ENCODE results near the gene RPS6KA5. TPM values are rescaled to one million over a fixed set of nuclear protein-coding genes. Genes with fewer than 3 reads are reported as not detected.

The RPS6KA5 gene
- total RNA-seq, 1 experiment from 2014 or later: 3.8 TPM

DNA sequence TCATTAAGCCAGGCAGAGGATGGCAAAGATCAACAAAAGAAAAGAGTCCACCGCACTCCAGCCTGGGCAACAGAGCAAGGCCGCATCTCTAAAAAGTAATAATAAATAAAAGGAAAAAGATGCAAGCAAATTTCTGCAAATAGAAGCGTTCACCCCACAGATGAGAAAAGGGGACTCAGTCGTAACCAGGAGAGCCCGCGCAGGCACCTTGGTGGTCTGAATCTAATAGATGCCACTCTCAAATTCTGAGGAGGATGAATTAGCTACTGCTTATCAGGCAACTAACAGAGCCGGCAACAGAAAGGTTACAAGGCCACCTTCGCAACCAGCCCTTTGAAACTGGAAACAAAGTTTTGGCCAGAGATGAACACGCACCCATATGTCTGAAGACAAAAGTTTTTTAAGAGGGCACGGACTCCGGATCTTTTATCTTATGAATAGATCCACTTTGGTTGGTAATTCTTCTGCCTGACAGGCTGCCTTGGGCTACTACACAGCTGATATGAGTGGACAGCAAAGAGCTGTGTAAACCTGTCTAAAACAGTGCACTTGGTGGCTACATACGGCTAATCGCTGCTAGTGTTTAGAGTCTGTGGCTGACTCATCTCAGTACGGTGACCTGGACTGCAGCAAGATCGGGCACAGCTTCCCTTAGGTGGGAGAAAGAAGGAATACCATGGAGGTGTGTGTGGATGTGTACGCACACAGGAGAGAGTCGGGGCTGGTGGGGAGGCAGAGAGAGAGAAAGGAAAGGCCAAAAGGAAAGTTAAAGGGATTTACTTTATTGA lies 211.3 kb downstream of the RPS6KA5 start:
- Histone ChIP-seq H3K4me2 (ENCODE audit: insufficient read depth, insufficient read length, low read length) (no peak overlapping the region), H2BK20ac (ENCODE audit: low read depth, low read length, poor library complexity, severe bottlenecking) (no peak overlapping the region), H3K27ac (ENCODE audit: insufficient read length, low read depth, low read length) (no peak overlapping the region), H2BK120ac (ENCODE audit: low read depth, low read length, poor library complexity, severe bottlenecking) (no peak overlapping the region), H4K91ac (ENCODE audit: insufficient read length, low read depth, low read length) (no peak overlapping the region), H3K4ac (ENCODE audit: low read depth, low read length) (no peak overlapping the region), H3K9ac (ENCODE audit: extremely low read depth, insufficient read length, low read length) (no peak overlapping the region), H2BK5ac (ENCODE audit: insufficient read length, low read length) (no peak overlapping the region), H3T11ph (ENCODE audit: low read length) (no peak overlapping the region), H3K14ac (ENCODE audit: insufficient read depth, low read length) (no peak overlapping the region), H3K27me3 (ENCODE audit: insufficient read depth, low read length) (no peaks in the 10 kb centered on the region; the same call in 1 of the 2 replicates), H3K4me1 (ENCODE audit: insufficient read depth, low read length) (no peaks in the 10 kb centered on the region; the same call in 1 of the 2 replicates), H4K5ac (ENCODE audit: insufficient read length, low read depth, low read length) (peak overlapping the region; percentile 63), H3K79me1 (ENCODE audit: insufficient read depth, low read depth, low read length, poor library complexity, severe bottlenecking) (no peaks in the 10 kb centered on the region), H2AFZ (ENCODE audit: low read length) (no peak overlapping the region), H3K23me2 (ENCODE audit: insufficient read length, low read depth, low read length, poor library complexity, severe bottlenecking) (no peaks in the 10 kb centered on the region), H2BK15ac (ENCODE audit: low read depth, low read length) (no peak overlapping the region), H2BK12ac (ENCODE audit: insufficient read length, low read depth, low read length) (no peak overlapping the region), H3K23ac (ENCODE audit: insufficient read length, low read depth, low read length) (no peak overlapping the region), H3K79me2 (ENCODE audit: insufficient read depth, low read length) (no peaks in the 10 kb centered on the region), H3K56ac (ENCODE audit: insufficient read length, low read depth, low read length) (no peak overlapping the region), H2AK5ac (ENCODE audit: insufficient read length, low read length) (no peak overlapping the region), H4K8ac (replicated peaks; ENCODE audit: insufficient read length, low read depth, low read length) (no peak overlapping the region), H3K9me3 (ENCODE audit: control insufficient read depth, low read depth, low read length) (no peaks in the 10 kb centered on the region), H3K18ac (ENCODE audit: insufficient read length, low read depth, low read length) (no peak overlapping the region), H4K20me1 (ENCODE audit: control insufficient read depth, insufficient read depth, insufficient read length) (no peaks in the 10 kb centered on the region)
- Mint-ChIP-seq H3K27me3 (ENCODE audit: low read depth) (no peaks in the 10 kb centered on the region), H3K27ac (peak overlapping the region in 2 of 3 experiments; percentile 40 to 42; a peak in 3 of 7 replicates), H3K9me3 (no peaks in the 10 kb centered on the region; a peak in 1 of 5 replicates), H3K4me1 (peaks cover 8 to 10% of the 10 kb centered on the region in 2 experiments), H3K4me3 (no peak overlapping the region), H3K36me3 (ENCODE audit: insufficient read depth in 1 of 3, low read depth in 3 of 3) (no peaks in the 10 kb centered on the region; a peak in 1 of 7 replicates)
- TF ChIP-seq CTCF (conservative IDR thresholded peaks at IDR 0.05): no peak
- WGBS (ENCODE audit: extremely low coverage, insufficient read length, low lambda C conversion rate): no CpG with 5 or more reads among the region's 17 CpGs
- no peak for DNase-seq
